Peyer's patch (tissue), 4 donors: Measurements from ENCODE around the gene MEGF9. TPM values are rescaled to one million over a fixed set of nuclear protein-coding genes. Genes with fewer than 3 reads are reported as not detected.

Experiments used
- DNase-seq, 3 donors: peaks; one replicate each; pipeline ENCODE4 v3.0.0-alpha.2; 2017 to 2019
- H3K27ac ChIP-seq, 4 donors: fragments of 200-600 bp; sonication (generic); one replicate each; pipeline ENCODE4 v1.5.1; 2016 to 2019
- H3K27me3 ChIP-seq, 2 donors: fragments of 200-600 bp; sonication (generic); one replicate each; pipeline ENCODE4 v1.5.1; 2019
- H3K36me3 ChIP-seq, 3 donors: fragments of 200-600 bp; sonication (generic); one replicate each; pipeline ENCODE4 v1.5.1; 2016 to 2019
- H3K4me1 ChIP-seq, 4 donors: fragments of 200-600 bp; sonication (generic); one replicate each; pipeline ENCODE4 v1.5.1; 2016 to 2019
- H3K4me3 ChIP-seq, 4 donors: fragments of 200-600 bp; sonication (generic); 1 replicate in 3 of 4; 2 replicates in 1 of 4; pipeline ENCODE4 v1.5.1; 2016 to 2019; ENCODE audit warnings: mild to moderate bottlenecking in 1 of 4
- H3K9me3 ChIP-seq, 4 donors: fragments of 200-600 bp; sonication (generic); one replicate each; pipeline ENCODE4 v1.5.1; 2016 to 2019; ENCODE audit warnings: mild to moderate bottlenecking in 1 of 4
- CTCF ChIP-seq, 6 experiments: fragments of 450-650 bp in 4 of 6; fragments of 200-600 bp in 2 of 6; sonication (generic) in 1 of 6; IDR thresholded peaks; one replicate each; pipeline ENCODE4 v1.5.1; 2017 to 2019; ENCODE audit warnings: antibody characterized with exemption in 6 of 6, mild to moderate bottlenecking in 3 of 6, moderate library complexity in 1 of 6
- POLR2A ChIP-seq, 2 donors: fragments of 450-650 bp; IDR thresholded peaks; one replicate each; pipeline ENCODE4 v1.5.1; 2017; ENCODE audit warnings: antibody characterized with exemption in 2 of 2, mild to moderate bottlenecking in 2 of 2, moderate library complexity in 2 of 2
- total RNA-seq, 4 donors: library from RNA; depleted of rRNA; stranded (reverse); fragments of >200 nt; gene quantifications; one replicate each; pipeline ENCODE4 v1.1.0, GENCODE V29; 2016

Gene MEGF9
- total RNA-seq, 4 donors from 2014 or later: 8.1 to 15.1 (median 11.5) TPM

DNA sequence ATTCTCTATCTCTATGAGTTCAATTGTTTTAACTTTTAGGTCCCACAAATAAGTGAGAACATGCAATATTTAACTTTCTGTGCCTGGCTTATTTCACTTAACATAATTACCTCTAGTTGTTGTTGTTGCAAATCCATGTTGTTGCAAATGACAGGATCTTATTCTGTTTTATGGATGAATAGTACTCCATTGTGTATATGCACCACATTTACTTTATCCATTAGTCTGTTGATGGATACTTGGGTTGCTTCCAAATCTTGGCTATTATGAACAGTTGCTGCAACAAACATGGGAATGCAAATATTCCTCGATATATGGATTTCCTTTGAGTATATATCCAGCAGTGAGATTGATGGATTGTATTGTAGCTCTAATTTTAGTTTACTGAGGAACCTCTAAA is 36.3 kb downstream of the MEGF9 start:
- Histone ChIP-seq H3K4me3 (no peak overlapping the region), H3K36me3 (no peaks in the 10 kb centered on the region), H3K27me3 (no peaks in the 10 kb centered on the region), H3K4me1 (no peaks in the 10 kb centered on the region), H3K27ac (no peak overlapping the region), H3K9me3 (no peaks in the 10 kb centered on the region)
- no peak for TF ChIP-seq POLR2A (IDR thresholded peaks at IDR 0.05)
- no peak for DNase-seq

DNA sequence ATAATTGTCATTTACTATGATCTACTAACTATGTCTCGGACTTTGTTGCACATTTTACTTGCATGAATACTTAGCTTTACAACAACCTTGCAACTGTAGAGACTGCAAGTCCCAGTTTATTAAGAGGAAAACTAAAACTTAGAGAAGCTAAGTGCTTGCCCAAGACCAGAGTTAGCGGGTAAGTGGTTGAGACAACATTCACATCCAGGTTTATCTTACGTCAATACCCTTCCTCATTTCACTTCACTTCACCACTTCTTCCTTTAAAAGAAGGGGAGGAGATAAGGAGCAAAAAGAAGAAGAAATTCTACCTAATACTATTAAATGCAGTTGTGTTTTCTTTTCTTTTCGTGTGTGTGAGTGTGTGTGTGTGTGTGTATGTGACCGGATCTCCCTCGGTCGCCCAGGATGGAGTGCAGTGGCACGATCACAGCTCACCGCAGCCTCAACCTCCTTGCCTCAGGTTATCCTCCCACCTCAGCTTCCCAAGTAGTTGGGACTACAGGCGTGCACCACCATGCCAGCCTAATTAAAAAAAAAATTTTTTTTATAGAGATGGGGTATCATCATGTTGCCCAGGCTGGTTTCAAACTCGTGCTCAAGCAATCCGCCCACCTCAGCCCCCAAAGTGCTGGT is 37.4 kb downstream of the MEGF9 start:
- H3K36me3 ChIP-seq: no peaks in the 10 kb centered on the region
- TF ChIP-seq CTCF (IDR thresholded peaks at IDR 0.05) (no peak), POLR2A (IDR thresholded peaks at IDR 0.05) (no peak)
- no peaks in the 10 kb centered on the region for H3K4me1 ChIP-seq
- DNase-seq: no peak
- H3K9me3 ChIP-seq: no peaks in the 10 kb centered on the region
- no peaks in the 10 kb centered on the region for H3K27me3 ChIP-seq
- H3K27ac ChIP-seq: no peak overlapping the region
- H3K4me3 ChIP-seq: no peak overlapping the region

DNA sequence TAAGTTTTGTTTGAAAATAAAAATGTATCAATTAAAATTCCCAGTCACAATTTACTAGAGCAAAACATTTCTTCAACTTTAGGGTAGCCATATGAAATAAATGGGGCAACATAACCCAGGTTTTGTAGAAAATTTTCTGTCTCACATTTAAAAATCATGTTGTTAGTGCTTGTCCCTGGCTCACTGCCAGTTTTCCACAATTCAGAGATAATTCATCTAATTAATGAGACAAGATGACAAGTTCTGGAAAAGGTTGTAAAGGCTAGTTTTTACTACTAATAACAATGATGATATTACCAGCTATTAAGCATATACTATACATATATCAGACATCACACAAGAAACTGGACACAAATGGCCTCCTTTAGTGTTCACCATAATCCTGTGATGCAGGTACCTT is 45.9 kb downstream of the MEGF9 start:
- H3K9me3 ChIP-seq: no peaks in the 10 kb centered on the region

GRCh38 chr9:120663950-120664349 is 50.3 kb downstream of the MEGF9 start:
- H3K4me3 ChIP-seq: no peak overlapping the region
- no peak overlapping the region for H3K27ac ChIP-seq
- TF ChIP-seq POLR2A (IDR thresholded peaks at IDR 0.05): no peak
- no peak for TF ChIP-seq CTCF (IDR thresholded peaks at IDR 0.05)
- H3K9me3 ChIP-seq: no peaks in the 10 kb centered on the region
- no peaks in the 10 kb centered on the region for H3K27me3 ChIP-seq
- H3K36me3 ChIP-seq: no peaks in the 10 kb centered on the region
- H3K4me1 ChIP-seq: no peaks in the 10 kb centered on the region
- DNase-seq: no peak

More for the DNA sequence above, 45.9 kb downstream of the MEGF9 start:
- no peaks in the 10 kb centered on the region for H3K4me1 ChIP-seq
- TF ChIP-seq POLR2A (IDR thresholded peaks at IDR 0.05) (no peak), CTCF (IDR thresholded peaks at IDR 0.05) (no peak)
- H3K27me3 ChIP-seq: no peaks in the 10 kb centered on the region
- H3K36me3 ChIP-seq: no peaks in the 10 kb centered on the region
- no peak for DNase-seq
- no peak overlapping the region for H3K4me3 ChIP-seq
- no peak overlapping the region for H3K27ac ChIP-seq

DNA sequence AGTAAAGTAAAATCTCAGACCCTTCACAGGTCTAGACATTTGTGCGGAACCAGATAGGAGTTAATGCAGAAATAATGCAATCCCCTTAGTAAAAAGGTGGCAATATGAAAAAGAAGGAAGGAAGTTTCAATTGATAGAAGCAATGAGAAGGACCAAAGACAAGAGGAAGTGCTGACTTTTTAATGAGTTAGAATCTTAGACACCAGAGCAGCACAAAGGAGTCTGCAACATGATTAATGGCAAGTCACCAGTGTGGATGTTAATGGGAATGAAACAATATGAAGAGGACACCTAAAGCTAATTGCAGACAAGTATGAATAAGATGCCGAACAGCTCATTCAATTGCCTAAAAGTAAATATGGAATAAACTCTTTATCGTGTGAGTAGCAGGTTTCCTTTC is 50.9 kb downstream of the MEGF9 start:
- no peak for DNase-seq

GRCh38 chr9:120662513-120662912 is 51.8 kb downstream of the MEGF9 start:
- H3K4me3 ChIP-seq: no peak overlapping the region
- DNase-seq: no peak

More for the DNA sequence above, 50.9 kb downstream of the MEGF9 start:
- Histone ChIP-seq H3K9me3 (no peaks in the 10 kb centered on the region), H3K4me3 (no peak overlapping the region), H3K27ac (no peak overlapping the region), H3K36me3 (no peaks in the 10 kb centered on the region), H3K27me3 (no peaks in the 10 kb centered on the region), H3K4me1 (no peaks in the 10 kb centered on the region)
- no peak for TF ChIP-seq POLR2A (IDR thresholded peaks at IDR 0.05)
- TF ChIP-seq CTCF (IDR thresholded peaks at IDR 0.05): no peak

More at GRCh38 chr9:120662513-120662912, 51.8 kb downstream of the MEGF9 start:
- Histone ChIP-seq H3K27ac (no peak overlapping the region), H3K9me3 (no peaks in the 10 kb centered on the region), H3K4me1 (no peaks in the 10 kb centered on the region), H3K36me3 (no peaks in the 10 kb centered on the region), H3K27me3 (no peaks in the 10 kb centered on the region)
- no peak for TF ChIP-seq POLR2A (IDR thresholded peaks at IDR 0.05)
- no peak for TF ChIP-seq CTCF (IDR thresholded peaks at IDR 0.05)
